ENCODE data around the gene PRR5.

The PRR5 gene

GRCh38 chr22:44698531-44699421 is 3.2 kb upstream of the PRR5 start:
- Histone ChIP-seq H3K27me3 (ENCODE audit: insufficient read depth, insufficient read length) (peaks cover 22% of the 10 kb centered on the region), H3K9me3 (ENCODE audit: insufficient read depth, low read length) (no peaks in the 10 kb centered on the region), H3K9ac (ENCODE audit: insufficient read length, low read depth) (peak overlapping the region; percentile 46), H3K4me3 (ENCODE audit: insufficient read length, low read depth) (no peak overlapping the region), H3K4me1 (ENCODE audit: insufficient read depth, insufficient read length) (peaks cover 19% of the 10 kb centered on the region), H3K36me3 (ENCODE audit: insufficient read depth, insufficient read length, low read length) (peaks cover 5% of the 10 kb centered on the region)
- peak; percentile 57 for DNase-seq (ENCODE audit: low read depth, low spot score)
- TF ChIP-seq YY1 (IDR thresholded peaks at IDR 0.05; ENCODE audit: insufficient read depth, insufficient read length) (no peak), ZNF274 (IDR thresholded peaks at IDR 0.05; ENCODE audit: low read depth, low read length) (no peak), SUZ12 (IDR thresholded peaks at IDR 0.05; ENCODE audit: extremely low read depth, insufficient read depth, insufficient read length) (no peak)

- H3K36me3 ChIP-seq (ENCODE audit: insufficient read depth, insufficient read length, low read length) = peaks cover 19% of the 10 kb centered on the region
Measured at GRCh38 chr22:44700456-44700855, 1.5 kb upstream of the PRR5 start.

GRCh38 chr22:44701187-44701790 is 715 bp upstream of the PRR5 start:
- no peak for TF ChIP-seq ZNF274 (IDR thresholded peaks at IDR 0.05; ENCODE audit: low read depth, low read length)
- no peak for TF ChIP-seq YY1 (IDR thresholded peaks at IDR 0.05; ENCODE audit: insufficient read depth, insufficient read length)
- TF ChIP-seq SUZ12 (IDR thresholded peaks at IDR 0.05; ENCODE audit: extremely low read depth, insufficient read depth, insufficient read length) = no peak
- no peak overlapping the region for H3K9ac ChIP-seq (ENCODE audit: insufficient read length, low read depth)
- H3K9me3 ChIP-seq (ENCODE audit: insufficient read depth, low read length) = no peaks in the 10 kb centered on the region
- H3K27me3 ChIP-seq (ENCODE audit: insufficient read depth, insufficient read length) = peaks cover 22% of the 10 kb centered on the region
- peaks cover 21% of the 10 kb centered on the region for H3K4me1 ChIP-seq (ENCODE audit: insufficient read depth, insufficient read length)
- no peak for DNase-seq (ENCODE audit: low read depth, low spot score)
- peaks cover 19% of the 10 kb centered on the region for H3K36me3 ChIP-seq (ENCODE audit: insufficient read depth, insufficient read length, low read length)
- no peak overlapping the region for H3K4me3 ChIP-seq (ENCODE audit: insufficient read length, low read depth)

More at GRCh38 chr22:44700456-44700855, 1.5 kb upstream of the PRR5 start:
- H3K9ac ChIP-seq (ENCODE audit: insufficient read length, low read depth) = no peak overlapping the region
- H3K4me1 ChIP-seq (ENCODE audit: insufficient read depth, insufficient read length) = peaks cover 21% of the 10 kb centered on the region
- TF ChIP-seq SUZ12 (IDR thresholded peaks at IDR 0.05; ENCODE audit: extremely low read depth, insufficient read depth, insufficient read length) (no peak), YY1 (IDR thresholded peaks at IDR 0.05; ENCODE audit: insufficient read depth, insufficient read length) (no peak), ZNF274 (IDR thresholded peaks at IDR 0.05; ENCODE audit: low read depth, low read length) (no peak)
- H3K4me3 ChIP-seq (ENCODE audit: insufficient read length, low read depth) = no peak overlapping the region
- no peak for DNase-seq (ENCODE audit: low read depth, low spot score)
- peaks cover 22% of the 10 kb centered on the region for H3K27me3 ChIP-seq (ENCODE audit: insufficient read depth, insufficient read length)
- H3K9me3 ChIP-seq (ENCODE audit: insufficient read depth, low read length) = no peaks in the 10 kb centered on the region

- DNase-seq (ENCODE audit: low read depth, low spot score) = no peak
- peaks cover 16% of the 10 kb centered on the region for H3K4me1 ChIP-seq (ENCODE audit: insufficient read depth, insufficient read length)
Measured at GRCh38 chr22:44702479-44703198, 635 bp downstream of the PRR5 start.

GRCh38 chr22:44703255-44703870 is 1.4 kb downstream of the PRR5 start:
- no peak for DNase-seq (ENCODE audit: low read depth, low spot score)
- TF ChIP-seq ZNF274 (IDR thresholded peaks at IDR 0.05; ENCODE audit: low read depth, low read length) (no peak), SUZ12 (IDR thresholded peaks at IDR 0.05; ENCODE audit: extremely low read depth, insufficient read depth, insufficient read length) (no peak), YY1 (IDR thresholded peaks at IDR 0.05; ENCODE audit: insufficient read depth, insufficient read length) (no peak)
- peak overlapping the region; percentile 65 for H3K4me3 ChIP-seq (ENCODE audit: insufficient read length, low read depth)
- H3K27me3 ChIP-seq (ENCODE audit: insufficient read depth, insufficient read length) = peaks cover 22% of the 10 kb centered on the region
- peak overlapping the region; percentile 79 for H3K9ac ChIP-seq (ENCODE audit: insufficient read length, low read depth)
- peaks cover 32% of the 10 kb centered on the region for H3K36me3 ChIP-seq (ENCODE audit: insufficient read depth, insufficient read length, low read length)
- H3K9me3 ChIP-seq (ENCODE audit: insufficient read depth, low read length) = no peaks in the 10 kb centered on the region
- peaks cover 9% of the 10 kb centered on the region for H3K4me1 ChIP-seq (ENCODE audit: insufficient read depth, insufficient read length)

More at GRCh38 chr22:44702479-44703198, 635 bp downstream of the PRR5 start:
- peak overlapping the region; percentile 79 for H3K9ac ChIP-seq (ENCODE audit: insufficient read length, low read depth)
- H3K36me3 ChIP-seq (ENCODE audit: insufficient read depth, insufficient read length, low read length) = peaks cover 26% of the 10 kb centered on the region
- no peaks in the 10 kb centered on the region for H3K9me3 ChIP-seq (ENCODE audit: insufficient read depth, low read length)
- no peak for TF ChIP-seq YY1 (IDR thresholded peaks at IDR 0.05; ENCODE audit: insufficient read depth, insufficient read length)
- TF ChIP-seq ZNF274 (IDR thresholded peaks at IDR 0.05; ENCODE audit: low read depth, low read length) = no peak
- no peak for TF ChIP-seq SUZ12 (IDR thresholded peaks at IDR 0.05; ENCODE audit: extremely low read depth, insufficient read depth, insufficient read length)
- peak overlapping the region; percentile 65 for H3K4me3 ChIP-seq (ENCODE audit: insufficient read length, low read depth)
- peaks cover 22% of the 10 kb centered on the region for H3K27me3 ChIP-seq (ENCODE audit: insufficient read depth, insufficient read length)

- H3K9ac ChIP-seq (ENCODE audit: insufficient read length, low read depth) = no peak overlapping the region
- peaks cover 5% of the 10 kb centered on the region for H3K4me1 ChIP-seq (ENCODE audit: insufficient read depth, insufficient read length)
- H3K27me3 ChIP-seq (ENCODE audit: insufficient read depth, insufficient read length) = peaks cover 22% of the 10 kb centered on the region
- DNase-seq (ENCODE audit: low read depth, low spot score) = no peak
- no peak overlapping the region for H3K4me3 ChIP-seq (ENCODE audit: insufficient read length, low read depth)
- peaks cover 34% of the 10 kb centered on the region for H3K36me3 ChIP-seq (ENCODE audit: insufficient read depth, insufficient read length, low read length)
- TF ChIP-seq YY1 (IDR thresholded peaks at IDR 0.05; ENCODE audit: insufficient read depth, insufficient read length) (no peak), SUZ12 (IDR thresholded peaks at IDR 0.05; ENCODE audit: extremely low read depth, insufficient read depth, insufficient read length) (no peak), ZNF274 (IDR thresholded peaks at IDR 0.05; ENCODE audit: low read depth, low read length) (no peak)
- H3K9me3 ChIP-seq (ENCODE audit: insufficient read depth, low read length) = no peaks in the 10 kb centered on the region
Measured at GRCh38 chr22:44704159-44705021, 2.4 kb downstream of the PRR5 start.
